ENCODE data around the gene TRERF1. TPM values are rescaled to one million over a fixed set of nuclear protein-coding genes. Genes with fewer than 3 reads are reported as not detected.
A peak's percentile ranks its signal among the peaks of the same experiment; 100 is the strongest.
"Not testable (repeated sequence)": the region's sequence is repeated elsewhere in the genome, so short reads cannot be mapped to it uniquely, and the experiment has no call there.

Gene TRERF1
- total RNA-seq, 1 experiment from 2014 or later: 2.0 TPM

- DNase-seq (ENCODE audit: low read depth): no peak
- in situ Hi-C loops (cut with HindIII; ENCODE audit: low pct_unique_long_range_greater_than_20kb, low sequenced_read_pairs): no loop called here
Observed at GRCh38 chr6:42229506-42230119, 222.1 kb downstream of the TRERF1 start.

GRCh38 chr6:42228305-42228704 lies 223.4 kb downstream of the TRERF1 start:
- DNase-seq (ENCODE audit: low read depth): no peak
- in situ Hi-C loops (cut with HindIII; ENCODE audit: low pct_unique_long_range_greater_than_20kb, low sequenced_read_pairs): no loop called here

GRCh38 chr6:42227173-42227850 lies 224.4 kb downstream of the TRERF1 start:
- in situ Hi-C loops (cut with HindIII; ENCODE audit: low pct_unique_long_range_greater_than_20kb, low sequenced_read_pairs): no loop called here
- no peak for DNase-seq (ENCODE audit: low read depth)

GRCh38 chr6:42226645-42227143 lies 225.0 kb downstream of the TRERF1 start:
- in situ Hi-C loops (cut with HindIII; ENCODE audit: low pct_unique_long_range_greater_than_20kb, low sequenced_read_pairs): no loop called here
- DNase-seq (ENCODE audit: low read depth): peak; percentile 97

- in situ Hi-C loops (cut with HindIII; ENCODE audit: low pct_unique_long_range_greater_than_20kb, low sequenced_read_pairs): no loop called here
- no peak for DNase-seq (ENCODE audit: low read depth)
Observed at GRCh38 chr6:42226161-42226611, 225.5 kb downstream of the TRERF1 start.

GRCh38 chr6:42225419-42225818 lies 226.3 kb downstream of the TRERF1 start:
- DNase-seq (ENCODE audit: low read depth): no peak
- in situ Hi-C loops (cut with HindIII; ENCODE audit: low pct_unique_long_range_greater_than_20kb, low sequenced_read_pairs): no loop called here

GRCh38 chr6:42225029-42225339 lies 226.7 kb downstream of the TRERF1 start:
- in situ Hi-C loops (cut with HindIII; ENCODE audit: low pct_unique_long_range_greater_than_20kb, low sequenced_read_pairs): no loop called here
- DNase-seq (ENCODE audit: low read depth): no peak

- peak; percentile 83 for DNase-seq (ENCODE audit: low read depth)
- in situ Hi-C loops (cut with HindIII; ENCODE audit: low pct_unique_long_range_greater_than_20kb, low sequenced_read_pairs): no loop called here
Observed at GRCh38 chr6:42224222-42225028, 227.3 kb downstream of the TRERF1 start.

- peak; percentile 64 for DNase-seq (ENCODE audit: low read depth)
- in situ Hi-C loops (cut with HindIII; ENCODE audit: low pct_unique_long_range_greater_than_20kb, low sequenced_read_pairs): no loop called here
Observed at GRCh38 chr6:42222448-42222847, 229.3 kb downstream of the TRERF1 start.

- in situ Hi-C loops (cut with HindIII; ENCODE audit: low pct_unique_long_range_greater_than_20kb, low sequenced_read_pairs): no loop called here
- no peak for DNase-seq (ENCODE audit: low read depth)
Observed at GRCh38 chr6:42221546-42221945, 230.2 kb downstream of the TRERF1 start.

- in situ Hi-C loops (cut with HindIII; ENCODE audit: low pct_unique_long_range_greater_than_20kb, low sequenced_read_pairs): no loop called here
- DNase-seq (ENCODE audit: low read depth): peak; percentile 35
Observed at GRCh38 chr6:42220807-42221206, 230.9 kb downstream of the TRERF1 start.

GRCh38 chr6:42217519-42218367 lies 234.0 kb downstream of the TRERF1 start, which contains the start of gene MRPS10:
TSS of gene MRPS10 (minus strand) at chr6:42217861. CDS start at chr6:42217849, 12 bp downstream.
- peak; percentile 91 for DNase-seq (ENCODE audit: low read depth)
- in situ Hi-C loops (cut with HindIII; ENCODE audit: low pct_unique_long_range_greater_than_20kb, low sequenced_read_pairs): no loop called here

- DNase-seq (ENCODE audit: low read depth): no peak
- in situ Hi-C loops (cut with HindIII; ENCODE audit: low pct_unique_long_range_greater_than_20kb, low sequenced_read_pairs): no loop called here
Observed at GRCh38 chr6:42217157-42217518, 234.6 kb downstream of the TRERF1 start.

GRCh38 chr6:42216495-42216894 lies 235.2 kb downstream of the TRERF1 start:
- in situ Hi-C loops (cut with HindIII; ENCODE audit: low pct_unique_long_range_greater_than_20kb, low sequenced_read_pairs); DNase-seq (ENCODE audit: low read depth): not testable (repeated sequence)

- in situ Hi-C loops (cut with HindIII; ENCODE audit: low pct_unique_long_range_greater_than_20kb, low sequenced_read_pairs): no loop called here
- DNase-seq (ENCODE audit: low read depth): no peak
Observed at GRCh38 chr6:42212442-42212841, 239.3 kb downstream of the TRERF1 start.

- no peak for DNase-seq (ENCODE audit: low read depth)
- in situ Hi-C loops (cut with HindIII; ENCODE audit: low pct_unique_long_range_greater_than_20kb, low sequenced_read_pairs): no loop called here
Observed at GRCh38 chr6:42211726-42212125, 240.0 kb downstream of the TRERF1 start.

GRCh38 chr6:42210551-42210950 lies 241.2 kb downstream of the TRERF1 start:
- DNase-seq (ENCODE audit: low read depth): peak; percentile 77
- in situ Hi-C loops (cut with HindIII; ENCODE audit: low pct_unique_long_range_greater_than_20kb, low sequenced_read_pairs): no loop called here

- in situ Hi-C loops (cut with HindIII; ENCODE audit: low pct_unique_long_range_greater_than_20kb, low sequenced_read_pairs); DNase-seq (ENCODE audit: low read depth): not testable (repeated sequence)
Observed at GRCh38 chr6:42207559-42207958, 244.2 kb downstream of the TRERF1 start.

All from Caki2 (cell line).